GM19238 (cell line): ENCODE results near the gene KRTAP1-4.
"Not testable (repeated sequence)": the region's sequence is repeated elsewhere in the genome, so short reads cannot be mapped to it uniquely, and the experiment has no call there.

Source experiments
- DNase-seq: peaks from one replicate; pipeline ENCODE4 v3.0.0; 2011; ENCODE audit warnings: low spot score; ENCODE audit not compliant: insufficient read length

KRTAP1-4 gene

GRCh38 chr17:41048441-41048840 is 18.4 kb upstream of the KRTAP1-4 start:
- no peak for DNase-seq

GRCh38 chr17:41046735-41047465 is 16.9 kb upstream of the KRTAP1-4 start, which contains the start of gene KRTAP2-1:
KRTAP2-1 (minus strand) TSS chr17:41047316; CDS start chr17:41047267, 49 bp downstream.
- DNase-seq = not testable (repeated sequence)

GRCh38 chr17:41042953-41043352 is 13.0 kb upstream of the KRTAP1-4 start:
- DNase-seq = no peak

GRCh38 chr17:41040783-41041571 is 11.0 kb upstream of the KRTAP1-4 start, which contains the start of gene KRTAP1-1:
KRTAP1-1 (minus strand) TSS chr17:41041450; CDS start chr17:41041397, 53 bp downstream.
- DNase-seq = not testable (repeated sequence)

- no peak for DNase-seq
Observed at GRCh38 chr17:41037853-41038350, 7.9 kb upstream of the KRTAP1-4 start.

- not testable (repeated sequence) for DNase-seq
Observed at GRCh38 chr17:41034346-41034935, 4.4 kb upstream of the KRTAP1-4 start, which contains the start of gene KRTAP1-3. KRTAP1-3 (minus strand) TSS chr17:41034874; CDS start chr17:41034821, 53 bp downstream.

GRCh38 chr17:41026715-41027471 is 3.1 kb downstream of the KRTAP1-4 start, which contains the start of gene KRTAP1-5:
KRTAP1-5 (minus strand) TSS chr17:41027208; CDS start chr17:41027155, 53 bp downstream.
- DNase-seq = no peak

- DNase-seq = no peak
Observed at GRCh38 chr17:41024697-41025096, 5.3 kb downstream of the KRTAP1-4 start.

- no peak for DNase-seq
Observed at GRCh38 chr17:41020336-41020735, 9.7 kb downstream of the KRTAP1-4 start.

GRCh38 chr17:41019415-41019814 is 10.6 kb downstream of the KRTAP1-4 start:
- no peak for DNase-seq

- no peak for DNase-seq
Observed at GRCh38 chr17:41018541-41018940, 11.5 kb downstream of the KRTAP1-4 start.

GRCh38 chr17:41016578-41017215 is 13.3 kb downstream of the KRTAP1-4 start:
- DNase-seq = no peak

GRCh38 chr17:41015454-41015853 is 14.5 kb downstream of the KRTAP1-4 start:
- DNase-seq = no peak

- DNase-seq = no peak
Observed at GRCh38 chr17:41013606-41014005, 16.4 kb downstream of the KRTAP1-4 start.

GRCh38 chr17:41013181-41013580 is 16.8 kb downstream of the KRTAP1-4 start:
- DNase-seq = no peak

GRCh38 chr17:41012326-41013120 is 17.5 kb downstream of the KRTAP1-4 start:
- no peak for DNase-seq

- no peak for DNase-seq
Observed at GRCh38 chr17:41010441-41010840, 19.6 kb downstream of the KRTAP1-4 start.

GRCh38 chr17:41009936-41010335 is 20.1 kb downstream of the KRTAP1-4 start:
- DNase-seq = no peak

- no peak for DNase-seq
Observed at GRCh38 chr17:41009301-41009760, 20.7 kb downstream of the KRTAP1-4 start.
